Measurements from ENCODE around the gene TMEM51.
"Not testable (repeated sequence)": the region's sequence is repeated elsewhere in the genome, so short reads cannot be mapped to it uniquely, and the experiment has no call there.

Gene TMEM51

DNA sequence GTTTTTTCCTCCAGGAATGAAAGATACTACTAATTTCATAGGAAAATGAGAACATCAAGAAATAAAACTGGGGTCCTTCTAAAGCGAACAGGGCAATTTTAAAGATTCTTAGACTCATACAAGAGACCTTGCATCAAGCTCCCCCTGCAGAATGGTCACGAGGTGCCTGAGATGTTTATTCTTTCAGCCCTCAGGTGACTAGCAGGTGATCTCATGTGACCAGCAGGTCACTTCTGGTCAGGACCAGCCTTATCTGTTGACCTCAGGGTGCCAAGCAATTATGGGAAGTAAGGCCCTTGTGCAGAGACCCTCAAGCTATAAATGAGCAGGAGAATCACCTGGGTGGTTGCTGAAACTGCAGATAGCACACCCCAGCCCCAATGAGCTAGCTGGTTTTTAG, 20.6 kb upstream of the TMEM51 start:
- no peak overlapping the region for H3K27ac ChIP-seq (ENCODE audit: low read depth, low read length)
- no peak overlapping the region for H3K9ac ChIP-seq (ENCODE audit: low read length)
- no peaks in the 10 kb centered on the region for H3K36me3 ChIP-seq (ENCODE audit: control insufficient read depth, insufficient read depth, low read length)
- no peaks in the 10 kb centered on the region for H3K27me3 ChIP-seq (ENCODE audit: control insufficient read depth, insufficient read depth, low read length)
- no peaks in the 10 kb centered on the region for H3K4me1 ChIP-seq (ENCODE audit: control insufficient read depth, insufficient read depth, low read length)
- no peak overlapping the region for H3K4me3 ChIP-seq (ENCODE audit: low read length)

GRCh38 chr1:15134285-15134684, 19.3 kb upstream of the TMEM51 start:
- Histone ChIP-seq H3K4me1 (ENCODE audit: control insufficient read depth, insufficient read depth, low read length) (no peaks in the 10 kb centered on the region), H3K4me3 (ENCODE audit: low read length) (no peak overlapping the region), H3K9ac (ENCODE audit: low read length) (no peak overlapping the region), H3K27me3 (ENCODE audit: control insufficient read depth, insufficient read depth, low read length) (no peaks in the 10 kb centered on the region), H3K36me3 (ENCODE audit: control insufficient read depth, insufficient read depth, low read length) (no peaks in the 10 kb centered on the region), H3K27ac (ENCODE audit: low read depth, low read length) (no peak overlapping the region)

- H3K36me3 ChIP-seq (ENCODE audit: control insufficient read depth, insufficient read depth, low read length); H3K4me1 ChIP-seq (ENCODE audit: control insufficient read depth, insufficient read depth, low read length); H3K4me3 ChIP-seq (ENCODE audit: low read length); H3K27me3 ChIP-seq (ENCODE audit: control insufficient read depth, insufficient read depth, low read length); H3K27ac ChIP-seq (ENCODE audit: low read depth, low read length); H3K9ac ChIP-seq (ENCODE audit: low read length): not testable (repeated sequence)
Observed at GRCh38 chr1:15135604-15136003, 17.9 kb upstream of the TMEM51 start.

- Histone ChIP-seq H3K4me3 (ENCODE audit: low read length) (no peak overlapping the region), H3K27me3 (ENCODE audit: control insufficient read depth, insufficient read depth, low read length) (no peaks in the 10 kb centered on the region), H3K9ac (ENCODE audit: low read length) (no peak overlapping the region), H3K36me3 (ENCODE audit: control insufficient read depth, insufficient read depth, low read length) (no peaks in the 10 kb centered on the region), H3K4me1 (ENCODE audit: control insufficient read depth, insufficient read depth, low read length) (no peaks in the 10 kb centered on the region), H3K27ac (ENCODE audit: low read depth, low read length) (no peak overlapping the region)
Observed at GRCh38 chr1:15137809-15138208, 15.7 kb upstream of the TMEM51 start.

DNA sequence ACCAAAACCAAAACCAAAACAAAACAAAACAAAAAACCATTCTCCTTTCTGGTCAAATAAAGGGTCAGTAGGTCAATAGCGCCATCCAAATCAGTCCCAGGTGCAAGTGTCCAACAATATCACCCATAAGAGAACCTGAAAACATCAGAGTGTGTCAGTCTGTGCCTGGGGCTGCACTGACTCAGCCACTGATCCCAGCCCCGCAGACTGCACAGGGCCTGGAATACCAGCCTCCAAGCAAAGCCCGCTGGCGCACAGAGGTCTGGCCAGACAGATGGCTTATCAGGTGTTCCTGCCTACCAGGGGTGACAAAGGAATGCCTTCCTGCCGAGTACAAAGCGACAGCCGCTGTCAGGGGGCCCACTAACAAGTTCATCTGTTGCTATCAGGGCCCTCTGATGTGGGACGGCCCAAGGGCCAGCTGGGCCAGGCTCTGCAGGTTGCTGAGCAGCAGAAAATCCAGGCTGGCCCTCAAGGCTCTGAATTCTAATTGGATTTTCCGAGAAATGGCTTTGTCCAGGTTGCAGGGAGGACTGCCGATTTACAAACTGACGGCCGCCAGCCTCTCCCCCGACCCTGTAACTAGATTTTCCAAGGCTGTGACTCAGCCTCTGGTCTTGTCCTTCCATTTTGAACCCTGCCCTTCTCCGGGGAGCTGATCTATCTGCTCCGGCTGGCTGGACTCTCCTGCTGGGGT, 13.7 kb upstream of the TMEM51 start:
- Histone ChIP-seq H3K27ac (ENCODE audit: low read depth, low read length) (no peak overlapping the region), H3K36me3 (ENCODE audit: control insufficient read depth, insufficient read depth, low read length) (no peaks in the 10 kb centered on the region), H3K4me3 (ENCODE audit: low read length) (no peak overlapping the region), H3K4me1 (ENCODE audit: control insufficient read depth, insufficient read depth, low read length) (no peaks in the 10 kb centered on the region), H3K9ac (ENCODE audit: low read length) (no peak overlapping the region), H3K27me3 (ENCODE audit: control insufficient read depth, insufficient read depth, low read length) (no peaks in the 10 kb centered on the region)

DNA sequence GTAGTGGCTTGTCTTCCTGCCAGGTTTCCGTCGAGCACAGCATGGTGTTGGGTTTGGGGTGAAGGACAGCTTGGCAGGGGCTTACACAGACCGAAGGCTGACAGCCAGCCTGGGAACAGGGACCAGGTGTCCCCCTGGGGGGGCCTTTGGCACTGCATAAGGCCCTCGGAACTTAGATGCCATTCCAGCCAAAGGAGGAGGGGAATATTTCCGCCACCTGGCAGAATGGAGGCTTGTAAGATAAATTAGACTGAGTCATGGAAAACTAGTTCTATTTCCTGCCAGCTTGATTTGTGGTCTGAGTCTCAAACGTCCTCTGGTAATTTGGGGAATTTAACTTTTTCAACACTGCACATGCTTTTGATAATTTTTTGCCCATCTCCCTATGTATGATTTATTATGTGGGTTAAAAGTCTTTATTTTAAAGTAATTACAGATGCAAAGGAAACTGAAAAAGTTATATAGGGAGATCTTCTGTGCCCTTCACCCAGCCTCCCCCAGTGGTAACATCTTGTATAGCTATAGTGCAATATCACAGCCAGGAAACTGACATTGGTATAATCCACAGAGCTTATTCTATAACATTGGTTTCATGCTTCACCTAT, 11.5 kb upstream of the TMEM51 start:
- H3K4me3 ChIP-seq (ENCODE audit: low read length) = no peak overlapping the region
- H3K4me1 ChIP-seq (ENCODE audit: control insufficient read depth, insufficient read depth, low read length) = peaks cover 3% of the 10 kb centered on the region
- H3K27me3 ChIP-seq (ENCODE audit: control insufficient read depth, insufficient read depth, low read length) = no peaks in the 10 kb centered on the region
- H3K9ac ChIP-seq (ENCODE audit: low read length) = no peak overlapping the region
- H3K36me3 ChIP-seq (ENCODE audit: control insufficient read depth, insufficient read depth, low read length) = no peaks in the 10 kb centered on the region
- H3K27ac ChIP-seq (ENCODE audit: low read depth, low read length) = no peak overlapping the region

- H3K4me3 ChIP-seq (ENCODE audit: low read length) = no peak overlapping the region
- H3K36me3 ChIP-seq (ENCODE audit: control insufficient read depth, insufficient read depth, low read length) = no peaks in the 10 kb centered on the region
- no peaks in the 10 kb centered on the region for H3K27me3 ChIP-seq (ENCODE audit: control insufficient read depth, insufficient read depth, low read length)
- H3K27ac ChIP-seq (ENCODE audit: low read depth, low read length) = no peak overlapping the region
- no peak overlapping the region for H3K9ac ChIP-seq (ENCODE audit: low read length)
- H3K4me1 ChIP-seq (ENCODE audit: control insufficient read depth, insufficient read depth, low read length) = peaks cover 3% of the 10 kb centered on the region
Observed at GRCh38 chr1:15145327-15145726, 8.2 kb upstream of the TMEM51 start.

GRCh38 chr1:15146142-15146680, 7.3 kb upstream of the TMEM51 start:
- H3K36me3 ChIP-seq (ENCODE audit: control insufficient read depth, insufficient read depth, low read length) = no peaks in the 10 kb centered on the region
- peaks cover 4% of the 10 kb centered on the region for H3K4me1 ChIP-seq (ENCODE audit: control insufficient read depth, insufficient read depth, low read length)
- H3K4me3 ChIP-seq (ENCODE audit: low read length) = no peak overlapping the region
- H3K9ac ChIP-seq (ENCODE audit: low read length) = no peak overlapping the region
- no peaks in the 10 kb centered on the region for H3K27me3 ChIP-seq (ENCODE audit: control insufficient read depth, insufficient read depth, low read length)
- H3K27ac ChIP-seq (ENCODE audit: low read depth, low read length) = peak overlapping the region; percentile 66

DNA sequence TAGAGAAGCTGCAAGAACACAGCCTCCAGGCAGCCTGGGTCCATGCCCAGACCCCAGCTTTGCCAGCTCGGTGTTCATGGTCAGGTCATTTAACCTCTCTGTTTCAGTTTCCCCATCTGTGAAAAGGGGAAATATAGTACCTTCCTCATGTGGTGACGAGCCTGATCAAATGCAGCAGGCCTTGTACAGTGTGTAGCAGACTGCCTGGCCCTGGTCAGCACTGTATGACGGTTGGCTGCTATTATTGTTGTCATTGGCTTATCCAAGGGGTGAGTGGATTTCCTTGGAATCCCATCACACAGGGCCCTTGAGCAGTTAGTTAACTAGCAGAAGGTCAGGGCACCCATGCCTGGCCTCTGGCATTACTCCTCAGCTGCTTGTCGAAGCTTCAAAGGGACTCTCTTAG, 6.6 kb upstream of the TMEM51 start:
- H3K4me3 ChIP-seq (ENCODE audit: low read length) = no peak overlapping the region
- no peaks in the 10 kb centered on the region for H3K27me3 ChIP-seq (ENCODE audit: control insufficient read depth, insufficient read depth, low read length)
- no peaks in the 10 kb centered on the region for H3K36me3 ChIP-seq (ENCODE audit: control insufficient read depth, insufficient read depth, low read length)
- H3K4me1 ChIP-seq (ENCODE audit: control insufficient read depth, insufficient read depth, low read length) = peaks cover 7% of the 10 kb centered on the region
- no peak overlapping the region for H3K9ac ChIP-seq (ENCODE audit: low read length)
- H3K27ac ChIP-seq (ENCODE audit: low read depth, low read length) = peak overlapping the region; percentile 66

GRCh38 chr1:15148004-15148403, 5.5 kb upstream of the TMEM51 start:
- Histone ChIP-seq H3K36me3 (ENCODE audit: control insufficient read depth, insufficient read depth, low read length) (no peaks in the 10 kb centered on the region), H3K27me3 (ENCODE audit: control insufficient read depth, insufficient read depth, low read length) (no peaks in the 10 kb centered on the region), H3K9ac (ENCODE audit: low read length) (no peak overlapping the region), H3K27ac (ENCODE audit: low read depth, low read length) (no peak overlapping the region), H3K4me1 (ENCODE audit: control insufficient read depth, insufficient read depth, low read length) (peaks cover 10% of the 10 kb centered on the region), H3K4me3 (ENCODE audit: low read length) (no peak overlapping the region)

- no peak overlapping the region for H3K9ac ChIP-seq (ENCODE audit: low read length)
- H3K4me1 ChIP-seq (ENCODE audit: control insufficient read depth, insufficient read depth, low read length) = peaks cover 10% of the 10 kb centered on the region
- no peak overlapping the region for H3K27ac ChIP-seq (ENCODE audit: low read depth, low read length)
- no peak overlapping the region for H3K4me3 ChIP-seq (ENCODE audit: low read length)
- no peaks in the 10 kb centered on the region for H3K36me3 ChIP-seq (ENCODE audit: control insufficient read depth, insufficient read depth, low read length)
- H3K27me3 ChIP-seq (ENCODE audit: control insufficient read depth, insufficient read depth, low read length) = no peaks in the 10 kb centered on the region
Observed at GRCh38 chr1:15148475-15148874, 5.1 kb upstream of the TMEM51 start.

- H3K4me3 ChIP-seq (ENCODE audit: low read length) = no peak overlapping the region
- no peak overlapping the region for H3K9ac ChIP-seq (ENCODE audit: low read length)
- H3K27me3 ChIP-seq (ENCODE audit: control insufficient read depth, insufficient read depth, low read length) = no peaks in the 10 kb centered on the region
- peaks cover 10% of the 10 kb centered on the region for H3K4me1 ChIP-seq (ENCODE audit: control insufficient read depth, insufficient read depth, low read length)
- H3K36me3 ChIP-seq (ENCODE audit: control insufficient read depth, insufficient read depth, low read length) = no peaks in the 10 kb centered on the region
- no peak overlapping the region for H3K27ac ChIP-seq (ENCODE audit: low read depth, low read length)
Observed at GRCh38 chr1:15148941-15149340, 4.6 kb upstream of the TMEM51 start.

- Histone ChIP-seq H3K27ac (ENCODE audit: low read depth, low read length) (no peak overlapping the region), H3K4me3 (ENCODE audit: low read length) (no peak overlapping the region), H3K36me3 (ENCODE audit: control insufficient read depth, insufficient read depth, low read length) (no peaks in the 10 kb centered on the region), H3K4me1 (ENCODE audit: control insufficient read depth, insufficient read depth, low read length) (peaks cover 15% of the 10 kb centered on the region), H3K9ac (ENCODE audit: low read length) (no peak overlapping the region), H3K27me3 (ENCODE audit: control insufficient read depth, insufficient read depth, low read length) (no peaks in the 10 kb centered on the region)
Observed at GRCh38 chr1:15150376-15150775, 3.2 kb upstream of the TMEM51 start.
